GM12892 (cell line): ENCODE data around the gene RNF215.

ENCODE experiments used
- POLR2A ChIP-seq: IDR thresholded peaks from 2 replicates; pipeline ENCODE4 v1.6.1; 2011; ENCODE audit warnings: low read depth, low read length, control low read depth
- POLR2AphosphoS5 ChIP-seq: IDR thresholded peaks from 2 replicates; pipeline ENCODE4 v1.6.1; 2011; ENCODE audit warnings: low read depth, low read length, control low read depth
- TAF1 ChIP-seq: IDR thresholded peaks from 2 replicates; pipeline ENCODE4 v1.6.1; 2011; ENCODE audit warnings: low read depth, mild to moderate bottlenecking, control low read depth, low read length, borderline replicate concordance

GRCh38 chr22:30380011-30380410, 7.2 kb downstream of the RNF215 start:
- TF ChIP-seq POLR2A, result no peak
- TF ChIP-seq POLR2AphosphoS5, result no peak
- no peak for TF ChIP-seq TAF1
